ENCODE results near the gene PIGR.

DNA sequence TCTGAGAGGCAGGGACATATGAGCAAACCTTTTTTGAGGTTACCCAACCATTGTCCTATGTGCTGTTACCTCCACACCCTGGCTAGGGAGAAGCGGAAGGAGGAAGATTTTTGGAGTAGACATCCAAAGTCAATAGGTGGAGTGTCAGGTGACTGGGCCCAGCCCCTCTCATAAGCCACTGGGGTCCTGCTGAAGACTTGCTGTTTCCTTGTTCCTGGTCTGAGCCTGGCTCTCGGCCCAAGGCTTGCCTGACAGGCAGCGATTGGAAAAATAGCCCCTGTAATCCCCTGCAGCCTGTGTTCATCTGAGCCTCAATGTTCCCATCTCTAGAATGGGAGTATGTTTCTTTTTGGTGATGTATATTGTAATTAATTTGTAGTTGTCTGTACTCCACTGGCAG lies 6.9 kb upstream of the PIGR start:
- TF ChIP-seq, protein P1, sequence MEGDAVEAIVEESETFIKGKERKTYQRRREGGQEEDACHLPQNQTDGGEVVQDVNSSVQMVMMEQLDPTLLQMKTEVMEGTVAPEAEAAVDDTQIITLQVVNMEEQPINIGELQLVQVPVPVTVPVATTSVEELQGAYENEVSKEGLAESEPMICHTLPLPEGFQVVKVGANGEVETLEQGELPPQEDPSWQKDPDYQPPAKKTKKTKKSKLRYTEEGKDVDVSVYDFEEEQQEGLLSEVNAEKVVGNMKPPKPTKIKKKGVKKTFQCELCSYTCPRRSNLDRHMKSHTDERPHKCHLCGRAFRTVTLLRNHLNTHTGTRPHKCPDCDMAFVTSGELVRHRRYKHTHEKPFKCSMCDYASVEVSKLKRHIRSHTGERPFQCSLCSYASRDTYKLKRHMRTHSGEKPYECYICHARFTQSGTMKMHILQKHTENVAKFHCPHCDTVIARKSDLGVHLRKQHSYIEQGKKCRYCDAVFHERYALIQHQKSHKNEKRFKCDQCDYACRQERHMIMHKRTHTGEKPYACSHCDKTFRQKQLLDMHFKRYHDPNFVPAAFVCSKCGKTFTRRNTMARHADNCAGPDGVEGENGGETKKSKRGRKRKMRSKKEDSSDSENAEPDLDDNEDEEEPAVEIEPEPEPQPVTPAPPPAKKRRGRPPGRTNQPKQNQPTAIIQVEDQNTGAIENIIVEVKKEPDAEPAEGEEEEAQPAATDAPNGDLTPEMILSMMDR (optimal IDR thresholded peaks at IDR 0.05 in 1 of 3, IDR thresholded peaks at IDR 0.05 in 1 of 3, conservative IDR thresholded peaks at IDR 0.05 in 1 of 3; ENCODE audit: extremely low read depth in 1 of 3, insufficient read depth in 2 of 3, low read length in 3 of 3) = no peak
- no peak for TF ChIP-seq EZH2 (IDR thresholded peaks at IDR 0.05; ENCODE audit: low read length)

Measured in keratinocyte (primary cell).